ENCODE results near the gene CAMK1D. TPM values are rescaled to one million over a fixed set of nuclear protein-coding genes. Genes with fewer than 3 reads are reported as not detected.
"Not testable (repeated sequence)": the region's sequence is repeated elsewhere in the genome, so short reads cannot be mapped to it uniquely, and the experiment has no call there.

CAMK1D gene
- total RNA-seq, 3 donors from 2014 or later, result 4.4 to 17.3 (median 5.2) TPM

DNA sequence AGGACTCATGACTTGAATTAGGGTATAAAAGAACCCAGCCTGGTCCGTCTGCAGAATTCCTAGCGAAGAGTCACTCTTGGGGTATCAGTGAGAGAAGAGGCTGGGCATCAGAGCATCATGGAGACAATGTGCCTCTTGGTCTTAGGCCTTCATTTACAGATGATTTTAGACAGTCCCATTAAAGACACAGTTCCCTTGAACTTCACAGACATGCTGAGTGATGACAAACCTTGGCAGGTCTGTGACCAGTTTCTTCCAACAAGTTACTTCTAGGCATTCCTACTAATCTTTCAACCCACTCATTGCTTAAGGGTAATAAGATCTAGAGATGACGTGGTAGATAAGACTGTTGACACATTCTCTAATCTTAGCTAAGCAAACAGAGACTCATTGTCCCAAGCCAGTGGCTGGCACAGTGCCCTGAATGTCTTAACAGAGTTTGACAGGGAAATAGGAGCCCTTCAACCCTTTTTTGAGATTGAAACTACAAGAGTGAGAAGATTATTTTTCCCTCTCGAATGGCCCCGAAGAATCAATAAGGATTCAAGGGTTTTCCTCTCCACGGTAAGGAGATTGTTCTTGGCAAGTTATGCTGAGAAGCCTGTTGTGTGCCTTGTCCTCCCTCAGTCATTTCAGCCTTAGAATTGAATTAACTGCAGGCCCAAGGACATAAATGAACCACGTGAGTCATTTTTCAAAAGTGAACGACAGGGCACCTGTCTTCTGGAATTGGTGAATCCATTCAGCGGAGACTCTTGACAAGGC is 371.1 kb downstream of the CAMK1D start:
- intact Hi-C loops (cut with DNase I; ENCODE audit: low total_unique reads), result no loop called here
- TF ChIP-seq, protein P1, sequence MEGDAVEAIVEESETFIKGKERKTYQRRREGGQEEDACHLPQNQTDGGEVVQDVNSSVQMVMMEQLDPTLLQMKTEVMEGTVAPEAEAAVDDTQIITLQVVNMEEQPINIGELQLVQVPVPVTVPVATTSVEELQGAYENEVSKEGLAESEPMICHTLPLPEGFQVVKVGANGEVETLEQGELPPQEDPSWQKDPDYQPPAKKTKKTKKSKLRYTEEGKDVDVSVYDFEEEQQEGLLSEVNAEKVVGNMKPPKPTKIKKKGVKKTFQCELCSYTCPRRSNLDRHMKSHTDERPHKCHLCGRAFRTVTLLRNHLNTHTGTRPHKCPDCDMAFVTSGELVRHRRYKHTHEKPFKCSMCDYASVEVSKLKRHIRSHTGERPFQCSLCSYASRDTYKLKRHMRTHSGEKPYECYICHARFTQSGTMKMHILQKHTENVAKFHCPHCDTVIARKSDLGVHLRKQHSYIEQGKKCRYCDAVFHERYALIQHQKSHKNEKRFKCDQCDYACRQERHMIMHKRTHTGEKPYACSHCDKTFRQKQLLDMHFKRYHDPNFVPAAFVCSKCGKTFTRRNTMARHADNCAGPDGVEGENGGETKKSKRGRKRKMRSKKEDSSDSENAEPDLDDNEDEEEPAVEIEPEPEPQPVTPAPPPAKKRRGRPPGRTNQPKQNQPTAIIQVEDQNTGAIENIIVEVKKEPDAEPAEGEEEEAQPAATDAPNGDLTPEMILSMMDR (IDR thresholded peaks at IDR 0.05), result no peak
- TF ChIP-seq POLR2AphosphoS5 (IDR thresholded peaks at IDR 0.05) (no peak), POLR2A (IDR thresholded peaks at IDR 0.05) (no peak)
- no peaks in the 10 kb centered on the region for H3K9me3 ChIP-seq
- H3K4me3 ChIP-seq, result no peak overlapping the region
- H3K27me3 ChIP-seq, result no peaks in the 10 kb centered on the region
- H3K4me1 ChIP-seq, result peaks cover 0 to 11% of the 10 kb centered on the region in 2 donors
- no peaks in the 10 kb centered on the region for H3K36me3 ChIP-seq
- DNase-seq (ENCODE audit: low spot score in 2 of 2), result peak; percentile 56 to 73
- peak overlapping the region; percentile 52 to 57 for H3K27ac ChIP-seq

DNA sequence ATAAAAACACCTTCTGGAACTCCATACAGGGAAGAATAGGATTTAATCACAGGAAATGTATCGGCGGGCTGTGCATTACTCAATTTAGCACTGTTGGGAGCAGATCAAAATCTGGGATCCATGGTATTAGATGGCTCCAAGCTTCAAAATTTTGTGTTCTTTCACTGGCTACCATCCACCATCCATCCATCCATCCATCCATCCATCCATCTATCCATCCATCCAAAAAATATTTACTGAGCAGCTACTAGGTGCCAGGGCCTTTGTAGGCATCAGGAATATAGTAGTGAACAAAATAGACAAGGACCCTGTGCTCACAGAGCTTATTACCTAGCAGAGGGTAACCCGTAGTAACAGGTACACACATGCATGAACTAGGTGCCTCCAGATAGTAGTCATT is 372.0 kb downstream of the CAMK1D start:
- TF ChIP-seq POLR2A (IDR thresholded peaks at IDR 0.05) (no peak), POLR2AphosphoS5 (IDR thresholded peaks at IDR 0.05) (no peak)
- TF ChIP-seq, protein P1 (IDR thresholded peaks at IDR 0.05), result no peak
- peaks cover 0 to 11% of the 10 kb centered on the region in 2 donors for H3K4me1 ChIP-seq
- H3K9me3 ChIP-seq, result no peaks in the 10 kb centered on the region
- no peak for DNase-seq (ENCODE audit: low spot score in 2 of 2)
- H3K27me3 ChIP-seq, result no peaks in the 10 kb centered on the region
- no peak overlapping the region for H3K27ac ChIP-seq
- H3K36me3 ChIP-seq, result no peaks in the 10 kb centered on the region
- intact Hi-C loops (cut with DNase I; ENCODE audit: low total_unique reads), result no loop called here
- H3K4me3 ChIP-seq, result no peak overlapping the region

DNA sequence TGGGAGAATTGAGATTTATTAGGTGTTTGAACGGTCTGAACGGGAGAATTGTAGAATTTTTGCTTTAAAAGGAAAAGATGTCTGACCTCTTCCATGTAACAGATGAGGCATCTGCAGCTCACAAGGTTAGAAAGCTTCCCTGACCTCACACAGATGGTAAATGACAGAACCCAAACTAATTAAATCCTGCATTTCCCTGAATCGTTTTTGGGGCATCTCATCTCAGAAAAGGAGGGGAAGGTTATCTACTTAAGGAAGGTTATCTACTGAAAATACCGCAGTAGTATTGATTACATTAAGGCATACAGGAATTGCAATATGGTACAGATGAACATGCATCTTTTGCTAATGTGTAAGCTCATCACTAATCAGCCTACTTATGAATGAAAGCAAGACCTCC is 373.9 kb downstream of the CAMK1D start:
- intact Hi-C loops (cut with DNase I; ENCODE audit: low total_unique reads), result no loop called here
- TF ChIP-seq POLR2A (IDR thresholded peaks at IDR 0.05) (no peak), POLR2AphosphoS5 (IDR thresholded peaks at IDR 0.05) (no peak)
- TF ChIP-seq, protein P1 (IDR thresholded peaks at IDR 0.05), result no peak

DNA sequence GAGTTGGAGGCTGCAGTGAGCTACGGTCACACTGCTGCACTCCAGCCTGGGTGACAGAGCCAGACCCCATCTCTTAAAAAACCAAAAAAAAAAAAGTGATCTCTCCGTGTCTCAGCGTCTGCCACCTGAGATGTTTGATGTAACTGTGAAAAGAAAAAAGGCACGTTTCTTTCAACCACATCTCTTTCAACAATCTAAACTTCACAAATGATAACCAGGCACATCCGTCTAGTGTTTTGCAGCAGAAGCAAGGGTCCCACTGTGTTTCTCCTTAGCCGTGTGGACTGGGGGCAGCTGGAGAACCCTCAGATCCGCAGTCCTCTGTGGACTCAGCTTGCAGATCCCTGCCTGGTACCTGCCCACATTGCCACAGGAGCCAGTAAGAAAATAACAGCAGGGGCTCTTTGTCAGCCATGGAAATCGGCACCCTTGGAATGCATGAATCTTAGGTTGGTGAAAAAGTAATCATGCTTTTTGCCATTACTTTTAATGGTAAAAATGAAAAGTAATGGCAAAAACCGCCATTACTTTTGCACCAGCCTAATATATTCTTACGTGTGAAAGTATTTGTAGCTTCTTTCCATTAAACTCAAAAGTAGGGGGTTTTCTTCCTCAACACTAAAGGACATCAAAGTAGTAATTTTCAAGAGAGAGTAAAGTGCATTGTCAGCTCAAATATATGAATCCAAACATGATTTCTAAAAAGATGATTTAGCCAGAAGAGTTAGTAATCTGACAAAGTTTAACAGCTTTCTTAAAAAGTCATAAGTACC is 375.6 kb downstream of the CAMK1D start:
- Histone ChIP-seq H3K36me3 (no peaks in the 10 kb centered on the region), H3K4me1 (peaks cover 0 to 6% of the 10 kb centered on the region in 2 donors), H3K4me3 (no peak overlapping the region), H3K27me3 (no peaks in the 10 kb centered on the region), H3K27ac (no peak overlapping the region), H3K9me3 (no peaks in the 10 kb centered on the region)
- intact Hi-C loops (cut with DNase I; ENCODE audit: low total_unique reads), result no loop called here
- no peak for DNase-seq (ENCODE audit: low spot score in 2 of 2)
- no peak for TF ChIP-seq POLR2AphosphoS5 (IDR thresholded peaks at IDR 0.05)
- no peak for TF ChIP-seq POLR2A (IDR thresholded peaks at IDR 0.05)
- TF ChIP-seq, protein P1 (IDR thresholded peaks at IDR 0.05), result no peak

More for the DNA sequence above, 373.9 kb downstream of the CAMK1D start:
- Histone ChIP-seq H3K27ac (no peak overlapping the region), H3K4me3 (no peak overlapping the region), H3K36me3 (no peaks in the 10 kb centered on the region), H3K27me3 (no peaks in the 10 kb centered on the region), H3K4me1 (peaks cover 0 to 11% of the 10 kb centered on the region in 2 donors), H3K9me3 (no peaks in the 10 kb centered on the region)
- no peak for DNase-seq (ENCODE audit: low spot score in 2 of 2)

DNA sequence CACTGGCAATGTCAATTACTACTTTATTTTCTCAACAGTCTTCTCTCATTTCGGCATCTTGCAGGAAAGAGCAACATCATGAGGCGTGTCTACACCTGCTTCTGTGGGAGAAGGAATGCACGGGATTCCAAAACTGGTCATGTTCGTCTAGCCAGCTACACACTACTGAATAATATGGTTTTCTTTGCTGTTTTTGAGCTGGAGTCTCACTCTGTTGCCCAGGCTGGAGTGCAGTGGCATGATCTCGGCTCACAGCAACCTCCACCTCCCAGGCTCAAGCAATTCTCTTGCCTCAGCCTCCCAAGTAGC is 376.2 kb downstream of the CAMK1D start:
- H3K36me3 ChIP-seq; DNase-seq (ENCODE audit: low spot score in 2 of 2); H3K9me3 ChIP-seq; H3K4me1 ChIP-seq; H3K4me3 ChIP-seq; H3K27me3 ChIP-seq; H3K27ac ChIP-seq; intact Hi-C loops (cut with DNase I; ENCODE audit: low total_unique reads): not testable (repeated sequence)

Measured in breast epithelium (tissue), 4 donors.